ENCODE data around the gene FCGR3A.
"Not testable (repeated sequence)": the region's sequence is repeated elsewhere in the genome, so short reads cannot be mapped to it uniquely, and the experiment has no call there.

FCGR3A gene

GRCh38 chr1:161556143-161556542 is 6.5 kb upstream of the FCGR3A start:
- not testable (repeated sequence) for DNase-seq

GRCh38 chr1:161554815-161555417 is 5.3 kb upstream of the FCGR3A start:
- peak; percentile 31 to 42 for DNase-seq

GRCh38 chr1:161554340-161554739 is 4.7 kb upstream of the FCGR3A start:
- not testable (repeated sequence) for DNase-seq

GRCh38 chr1:161553631-161554030 is 4.0 kb upstream of the FCGR3A start:
- not testable (repeated sequence) for DNase-seq

- not testable (repeated sequence) for DNase-seq
Measured at GRCh38 chr1:161550942-161551341, 1.3 kb upstream of the FCGR3A start.

GRCh38 chr1:161548749-161549406 is 740 bp downstream of the FCGR3A start:
- not testable (repeated sequence) for DNase-seq

GRCh38 chr1:161547995-161548741 is 1.4 kb downstream of the FCGR3A start:
- DNase-seq: peak in 1 of 2 donors; percentile 9

- peak; percentile 15 to 45 for DNase-seq
Measured at GRCh38 chr1:161545005-161545731, 4.5 kb downstream of the FCGR3A start.

GRCh38 chr1:161543125-161543524 is 6.5 kb downstream of the FCGR3A start:
- DNase-seq: peak; percentile 1 to 30

GRCh38 chr1:161542091-161542559 is 7.5 kb downstream of the FCGR3A start:
- peak; percentile 56 to 79 for DNase-seq

- peak; percentile 10 to 25 for DNase-seq
Measured at GRCh38 chr1:161540570-161540960, 9.1 kb downstream of the FCGR3A start.

- peak; percentile 89 to 92 for DNase-seq
Measured at GRCh38 chr1:161539731-161540569, 9.7 kb downstream of the FCGR3A start.

- not testable (repeated sequence) for DNase-seq
Measured at GRCh38 chr1:161538925-161539479, 10.6 kb downstream of the FCGR3A start.

- not testable (repeated sequence) for DNase-seq
Measured at GRCh38 chr1:161537068-161537669, 12.4 kb downstream of the FCGR3A start.

GRCh38 chr1:161532644-161533567 is 16.7 kb downstream of the FCGR3A start:
- DNase-seq: not testable (repeated sequence)

- DNase-seq: no peak
Measured at GRCh38 chr1:161531986-161532643, 17.5 kb downstream of the FCGR3A start.

- DNase-seq: peak; percentile 93 to 95
Measured at GRCh38 chr1:161530671-161531641, 18.7 kb downstream of the FCGR3A start.

GRCh38 chr1:161530158-161530557 is 19.5 kb downstream of the FCGR3A start:
- peak; percentile 77 to 84 for DNase-seq

All from CD4-positive, alpha-beta T cell treated with Interleukin-1 beta for 1 hour (primary cell).